Fibroblast of skin of right quadriceps (primary cell): ENCODE data around the gene LRMDA.
A peak's percentile ranks its signal among the peaks of the same experiment; 100 is the strongest.

Experiments used
- DNase-seq: peaks from one replicate; pipeline ENCODE4 v3.0.0-alpha.2; 2013

Gene LRMDA

DNA sequence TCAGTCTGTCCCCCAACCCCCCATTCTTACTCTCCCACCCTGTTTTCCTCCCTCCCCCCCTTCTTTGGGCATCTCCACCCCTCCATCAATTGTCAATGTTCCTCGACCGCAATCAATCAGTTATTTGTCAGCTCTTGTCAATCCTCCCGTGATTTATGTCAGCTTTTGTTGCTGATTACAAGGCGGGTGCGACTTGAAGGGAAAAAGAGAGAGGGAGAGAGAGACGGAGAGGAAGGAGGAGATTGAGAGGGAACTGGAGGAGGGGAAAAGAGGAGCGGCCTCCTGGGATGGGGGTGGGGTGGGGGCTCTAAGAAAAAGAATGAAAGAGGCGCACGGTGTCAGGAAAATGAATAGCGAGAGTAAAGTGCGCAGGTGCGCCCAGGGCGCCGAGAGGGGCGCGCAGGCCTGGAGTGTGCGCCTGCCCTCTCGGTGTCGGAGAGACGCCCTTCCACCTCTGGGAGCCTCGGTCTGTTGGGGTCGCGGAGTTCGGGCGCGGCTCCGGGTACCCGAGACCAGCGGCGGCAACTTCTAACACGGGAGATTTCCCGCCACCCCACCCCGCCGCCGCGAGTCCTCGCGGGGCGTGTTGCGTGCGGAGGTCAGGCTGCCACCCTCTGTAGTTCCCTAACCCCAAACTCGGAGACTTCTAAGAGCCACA, 28.8 kb upstream of the LRMDA start:
- DNase-seq, result no peak

DNA sequence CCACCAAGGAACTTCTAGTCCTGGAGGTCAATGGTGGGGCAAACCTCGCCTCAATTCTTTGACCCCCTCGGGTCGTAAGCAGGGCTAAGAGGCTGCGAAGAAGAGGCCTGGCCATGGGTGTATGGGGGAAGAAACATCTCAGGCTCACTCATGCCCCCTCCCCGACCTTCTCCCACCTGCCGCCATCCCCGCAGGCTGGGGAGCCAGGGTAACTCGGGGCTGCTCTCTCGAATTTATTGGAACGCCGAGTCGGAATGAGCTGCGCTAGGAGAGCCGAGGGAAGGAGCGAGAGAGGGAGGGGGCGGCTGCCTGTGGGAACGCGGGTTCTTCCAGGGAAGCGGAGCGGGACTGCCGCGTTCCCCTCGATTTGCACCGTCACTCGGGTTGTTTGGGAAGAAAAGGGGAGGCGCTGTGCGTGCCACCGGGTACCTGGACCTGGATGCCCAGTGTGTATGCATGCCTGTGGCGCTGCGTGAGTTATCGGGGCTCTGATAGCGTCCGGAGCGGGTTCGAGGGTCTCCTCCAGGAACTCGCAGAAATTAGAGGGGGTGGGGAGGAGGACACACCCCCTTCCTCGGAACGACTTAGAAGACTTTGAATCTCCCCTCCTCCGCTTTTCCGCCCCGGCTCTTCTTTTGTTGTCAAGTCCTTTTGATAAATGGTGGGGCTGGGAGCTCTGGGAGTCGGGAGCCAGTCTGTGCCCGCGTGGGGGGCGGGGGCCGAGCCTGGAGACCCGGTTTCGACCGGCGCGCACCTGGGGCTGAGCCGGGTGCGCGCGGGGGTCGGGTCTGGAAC, 28.1 kb upstream of the LRMDA start:
- DNase-seq, result peak; percentile 29

DNA sequence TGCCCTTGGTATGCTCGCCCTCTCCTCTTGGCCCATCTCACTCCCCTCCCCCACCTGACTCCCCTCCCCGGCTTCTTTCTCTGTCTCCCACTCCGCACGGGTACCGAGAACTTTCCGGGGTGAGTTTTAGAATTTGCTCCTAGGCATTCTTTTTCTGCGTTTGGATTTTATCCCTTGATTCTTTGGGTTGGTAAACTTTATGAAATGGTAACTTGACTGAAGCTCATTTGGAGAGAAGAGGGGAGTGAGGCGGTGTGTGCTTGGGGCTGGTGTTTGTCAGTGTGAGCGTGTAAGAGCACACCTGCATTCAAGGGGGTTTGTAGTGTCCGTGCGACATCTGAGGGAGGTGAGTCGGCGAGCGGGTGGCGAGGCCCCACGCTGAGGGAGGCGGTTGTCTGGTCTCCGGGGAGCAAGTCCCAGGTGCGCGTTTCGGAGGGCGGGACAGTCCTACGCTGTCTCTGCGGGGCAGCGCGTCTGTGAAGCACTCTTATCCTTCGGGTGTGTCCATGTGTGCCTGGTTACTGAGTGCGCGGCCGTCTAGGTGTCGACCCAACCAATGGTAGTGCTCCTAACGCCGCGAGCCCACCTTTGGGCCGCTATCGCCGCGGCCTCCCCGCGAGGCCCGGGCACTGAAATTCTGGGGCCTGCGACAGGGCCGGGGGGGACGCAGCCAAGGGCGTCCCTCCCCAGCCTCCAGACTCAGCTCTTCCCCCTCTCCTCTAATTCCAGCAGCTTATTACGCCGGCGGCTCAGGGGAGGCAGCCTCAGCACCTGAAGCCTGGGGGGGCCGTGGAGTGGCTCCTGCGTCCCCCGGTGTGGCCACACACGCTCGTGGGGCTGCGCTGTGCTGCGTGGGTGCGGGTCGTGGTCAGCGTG, 27.2 kb upstream of the LRMDA start:
- DNase-seq, result no peak

DNA sequence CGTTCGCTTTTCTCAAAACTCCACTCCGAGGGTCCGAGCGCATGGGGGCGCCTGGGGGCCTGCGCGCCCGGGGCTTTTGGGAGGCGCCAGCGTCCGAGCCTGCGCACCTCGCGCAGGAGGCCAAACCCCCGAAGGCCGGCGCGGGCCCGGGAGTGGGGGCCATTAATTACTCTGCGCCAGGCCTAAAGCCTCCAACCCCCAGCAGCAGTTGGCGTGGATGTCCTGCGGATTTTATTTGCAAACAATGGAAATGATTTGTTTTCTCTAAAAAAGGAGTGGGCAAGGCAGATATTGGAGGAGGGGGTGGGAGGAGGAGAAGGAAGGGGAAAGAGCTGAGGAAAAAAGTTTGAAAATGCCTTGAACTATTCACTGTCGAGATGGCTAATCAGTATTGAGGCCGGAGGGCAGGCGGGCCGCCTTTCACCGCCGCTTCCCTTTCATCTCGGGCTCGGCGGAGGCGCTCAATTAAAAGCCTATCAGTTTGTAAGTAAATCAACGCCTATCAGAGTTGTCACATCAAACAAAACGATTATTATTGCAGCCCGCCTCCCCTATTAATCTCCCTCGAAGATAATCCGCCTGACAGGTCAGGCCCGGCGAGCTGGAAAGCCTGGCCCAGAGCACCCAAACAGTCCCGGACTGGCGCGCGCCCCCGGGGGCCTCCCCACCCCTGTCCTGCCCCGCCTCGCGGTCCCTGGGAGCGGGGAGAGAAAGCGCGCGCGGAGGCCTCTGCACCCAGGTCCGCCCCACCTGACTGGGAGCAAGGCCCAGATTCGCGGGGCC, 26.4 kb upstream of the LRMDA start:
- DNase-seq, result no peak

DNA sequence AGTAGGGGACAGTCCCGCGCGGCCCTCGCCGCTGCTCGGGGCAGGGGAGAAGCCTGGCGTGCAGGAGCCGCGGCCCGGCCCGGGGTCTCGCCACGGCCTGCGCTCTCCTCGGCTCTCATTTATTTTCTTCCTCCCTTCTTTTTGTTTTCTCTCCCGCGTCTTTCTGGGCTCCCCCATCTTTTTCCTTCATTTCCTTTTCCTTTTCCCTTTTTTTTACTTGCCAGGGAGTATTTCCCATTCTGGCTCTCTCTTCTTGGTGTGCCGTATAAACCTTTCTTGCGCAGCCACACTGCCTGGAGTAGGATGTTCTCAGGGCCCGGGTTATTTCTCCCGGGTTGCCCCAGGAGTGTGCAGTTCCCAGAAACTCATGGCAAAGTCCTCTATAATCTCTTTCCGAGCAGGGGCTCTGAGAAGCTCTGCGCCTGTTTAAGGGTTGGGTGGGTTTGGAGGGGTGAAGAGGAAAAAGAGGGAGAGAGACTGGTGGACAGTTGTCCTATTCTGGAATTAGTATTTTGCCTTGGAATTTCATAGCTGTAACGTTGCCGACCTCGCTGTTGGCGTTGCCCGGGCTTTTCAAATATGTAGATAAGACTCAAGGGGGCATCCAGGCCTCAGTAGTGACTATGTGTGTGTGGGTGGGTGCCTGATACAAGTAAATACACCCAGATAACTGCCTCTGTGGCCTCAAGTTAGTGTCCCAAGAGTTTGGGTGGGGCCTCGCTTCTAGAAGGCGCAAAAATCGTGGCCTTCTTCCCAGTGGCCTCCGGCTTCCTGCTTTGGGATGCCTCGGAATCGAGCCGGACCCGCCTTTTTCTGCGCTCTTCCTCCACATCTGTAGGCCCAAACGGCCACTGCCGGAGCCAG, 25.6 kb upstream of the LRMDA start:
- no peak for DNase-seq

DNA sequence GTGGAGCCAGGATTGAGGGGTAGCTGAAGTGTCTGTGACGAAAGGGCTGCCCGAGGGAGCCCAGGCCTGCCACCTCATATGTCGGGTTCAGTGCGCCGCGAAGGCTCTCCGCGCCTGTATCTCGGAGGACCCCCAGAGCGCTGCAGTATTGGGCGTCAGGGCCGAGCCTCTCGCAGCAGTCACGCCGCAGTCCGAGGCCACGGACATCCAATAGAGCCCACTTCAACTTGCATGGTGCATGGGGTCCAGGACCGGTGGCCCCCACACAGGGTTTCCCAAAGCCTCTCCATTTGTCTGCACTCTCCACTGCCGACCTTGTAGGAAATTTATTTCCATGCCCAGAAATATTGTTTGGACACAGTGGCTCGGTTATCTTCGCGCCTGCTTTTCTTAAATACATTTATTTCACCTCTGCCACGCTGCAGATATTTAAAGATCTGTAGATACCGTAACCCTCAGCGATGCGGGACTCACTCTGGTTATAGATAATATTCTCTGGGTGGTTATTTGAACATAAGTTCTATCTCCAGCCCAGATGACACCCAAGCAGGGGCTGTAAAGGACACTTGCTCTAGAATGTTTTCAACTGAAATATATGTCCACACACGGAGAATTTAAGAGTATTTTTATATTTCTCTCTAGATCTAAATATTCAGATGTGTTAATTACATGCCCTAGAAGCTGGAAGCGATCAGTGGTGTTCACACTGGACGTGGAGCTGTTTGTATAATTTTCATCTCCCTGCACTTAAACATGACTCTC, 24.8 kb upstream of the LRMDA start:
- no peak for DNase-seq

DNA sequence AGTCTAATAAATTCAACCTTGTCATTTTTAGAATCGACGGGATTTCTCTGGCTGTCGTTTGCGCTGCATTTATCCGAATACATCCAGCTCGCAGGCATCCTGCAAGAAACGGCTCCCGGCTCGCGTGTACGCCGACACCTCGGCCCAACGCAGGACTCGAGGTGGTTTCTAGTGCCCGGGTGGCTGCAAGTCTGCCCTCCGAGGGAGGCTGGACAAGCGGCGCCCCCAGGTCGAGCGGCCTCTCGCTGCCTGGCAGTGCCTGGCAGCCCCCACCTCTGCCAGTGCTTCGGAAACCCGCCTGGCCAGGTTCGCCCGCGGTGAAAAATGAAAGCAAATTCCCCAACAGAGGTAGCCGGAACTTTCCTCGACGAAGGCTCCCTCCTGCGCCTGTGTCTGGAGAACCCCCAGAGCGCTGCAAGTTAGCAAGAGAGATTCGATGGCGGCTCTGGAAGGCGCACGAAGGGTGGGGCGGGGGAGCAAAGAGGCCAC, 24.2 kb upstream of the LRMDA start:
- no peak for DNase-seq

DNA sequence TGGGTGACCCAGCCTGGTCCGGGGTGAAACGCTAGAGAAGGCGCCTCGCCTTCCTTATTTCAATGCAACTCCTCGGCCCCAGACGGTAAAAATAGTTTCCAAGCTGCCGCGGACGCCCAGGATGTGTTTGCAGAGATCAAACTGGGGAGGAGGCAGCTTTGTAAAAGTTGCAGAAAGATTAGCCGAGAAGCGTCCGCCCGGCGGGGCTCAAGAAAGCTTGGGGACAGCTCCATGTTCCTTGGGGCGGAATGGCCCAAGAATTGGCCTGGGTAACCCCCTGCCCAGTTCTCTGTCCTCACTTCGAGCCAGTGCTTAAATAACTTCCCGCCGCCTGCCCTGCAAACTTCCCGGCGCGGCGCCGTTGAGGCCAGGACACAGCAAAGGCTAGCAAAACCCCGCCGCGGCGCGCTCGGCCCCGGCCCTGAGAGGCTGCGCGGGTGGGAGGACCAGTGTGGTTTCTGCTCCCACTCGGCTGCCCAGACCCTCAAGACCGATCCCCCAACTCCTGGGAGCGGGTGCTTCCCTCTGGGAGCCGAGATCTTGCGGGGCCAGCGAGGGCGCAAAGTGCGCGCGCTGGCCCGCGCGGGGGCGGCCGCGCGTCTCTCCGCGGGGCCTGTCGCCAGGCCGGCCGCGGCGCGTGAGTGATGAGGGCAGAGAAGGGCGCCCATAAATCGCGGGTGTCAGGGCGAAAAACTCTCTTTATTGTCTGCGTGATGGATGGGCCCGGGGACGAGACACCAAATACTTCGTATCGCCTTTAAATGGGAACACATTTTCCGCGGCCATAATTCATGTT, 23.5 kb upstream of the LRMDA start:
- peak; percentile 74 for DNase-seq

DNA sequence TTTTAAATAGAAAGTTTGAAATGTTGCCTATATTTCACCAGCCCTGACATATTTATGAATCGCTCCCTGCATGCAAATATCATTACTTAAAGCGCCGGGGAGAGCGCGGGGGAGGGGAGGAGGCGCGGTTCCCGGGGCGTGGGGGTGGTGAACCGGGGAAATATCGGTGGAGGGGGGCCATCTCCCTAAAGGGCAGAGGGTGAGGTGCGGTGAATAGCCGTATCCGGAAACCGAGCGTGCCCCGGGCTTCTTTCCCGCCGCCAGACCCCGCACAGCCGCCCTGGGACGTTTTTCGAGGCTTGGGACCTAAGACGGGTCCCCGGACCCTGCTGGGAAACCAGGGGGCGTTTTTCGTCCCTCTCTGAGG, 22.9 kb upstream of the LRMDA start:
- DNase-seq, result no peak

DNA sequence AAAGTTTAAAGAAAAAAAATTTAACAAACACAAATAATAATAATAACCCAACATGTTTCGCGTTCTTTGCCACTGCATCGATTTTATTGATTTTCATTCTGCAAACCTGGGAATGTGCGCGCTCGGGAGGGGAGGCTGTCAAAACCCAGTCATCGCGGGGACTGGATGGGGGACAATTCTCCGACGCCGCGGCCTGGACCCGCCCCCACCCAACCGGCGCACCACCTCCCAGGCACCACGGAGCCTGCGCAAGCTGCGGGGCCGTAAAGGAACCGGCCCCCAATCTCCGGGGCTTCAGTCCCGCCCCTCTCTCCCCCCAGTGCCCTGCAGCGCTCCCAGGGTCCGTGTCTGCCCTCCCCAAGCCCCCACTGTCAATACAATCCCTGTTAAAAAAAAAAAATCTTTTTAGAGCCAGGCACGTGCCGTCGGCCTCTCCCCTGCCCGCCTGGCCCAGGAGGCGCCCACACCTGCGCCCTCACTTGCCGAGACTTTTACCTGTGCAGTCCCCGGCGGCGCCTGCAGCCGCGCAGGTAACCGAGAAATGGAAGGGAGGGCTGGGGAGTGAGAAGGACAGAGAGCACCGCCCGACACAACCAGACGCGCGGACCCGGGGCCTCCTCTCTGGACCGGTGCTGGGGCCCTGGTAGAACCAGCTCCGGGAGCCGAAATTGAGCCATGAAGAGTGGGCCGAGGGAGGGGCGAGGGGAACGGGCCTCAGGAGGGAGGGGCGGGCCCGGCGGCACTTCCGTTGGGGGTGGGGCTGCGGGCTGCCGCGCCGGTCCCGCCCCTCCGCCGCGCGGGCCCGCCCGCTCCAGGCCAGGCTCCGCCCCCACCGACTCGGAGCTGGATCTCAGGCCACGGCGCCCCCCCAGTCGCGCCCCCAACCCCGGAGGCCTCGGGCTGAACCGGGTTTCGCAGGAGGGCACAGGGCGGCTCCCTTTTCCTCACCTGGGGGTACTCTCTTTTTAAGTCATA, 22.2 kb upstream of the LRMDA start:
- DNase-seq, result peak; percentile 41

DNA sequence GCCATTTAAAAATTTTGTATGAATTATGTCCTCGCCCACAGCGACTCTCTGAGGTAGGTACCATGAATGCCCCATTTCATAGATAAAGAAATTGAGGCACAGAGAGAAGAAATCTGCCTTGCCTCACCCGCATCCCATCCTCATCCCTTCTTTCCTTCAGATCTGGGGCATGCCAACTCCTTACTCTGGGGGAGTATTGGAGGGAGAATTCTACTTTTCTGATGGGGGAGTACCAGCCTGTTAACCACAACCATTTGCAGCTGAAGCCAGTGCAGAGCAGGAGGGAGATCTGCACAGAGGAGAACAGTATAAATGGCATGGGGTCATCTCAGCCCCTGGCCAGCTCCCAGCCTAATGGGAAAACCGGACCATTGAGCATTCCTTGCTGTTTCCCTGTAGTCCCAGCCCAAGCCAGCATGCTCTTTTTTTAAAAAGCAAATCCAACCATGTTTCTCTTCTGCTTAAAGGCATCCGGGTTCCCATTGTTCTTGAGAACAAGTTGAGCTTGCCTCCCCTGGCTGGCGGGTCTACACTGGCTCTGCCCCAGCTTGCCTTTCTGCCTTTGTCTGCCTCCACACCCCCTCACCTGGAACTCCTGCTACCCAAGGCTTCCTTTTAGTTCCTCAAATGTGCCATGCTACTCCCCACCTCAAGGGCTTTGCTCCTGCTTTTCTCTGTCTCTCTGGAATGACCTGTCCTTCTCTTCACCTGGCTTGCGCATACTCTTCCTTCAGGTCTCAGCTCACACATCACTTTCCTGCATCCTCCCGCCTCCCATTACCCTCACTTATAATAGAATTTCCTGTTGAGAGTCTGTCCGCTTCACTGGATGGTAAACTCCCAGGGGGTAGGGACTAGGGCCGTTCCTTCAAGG, 21.1 kb upstream of the LRMDA start:
- DNase-seq, result no peak

DNA sequence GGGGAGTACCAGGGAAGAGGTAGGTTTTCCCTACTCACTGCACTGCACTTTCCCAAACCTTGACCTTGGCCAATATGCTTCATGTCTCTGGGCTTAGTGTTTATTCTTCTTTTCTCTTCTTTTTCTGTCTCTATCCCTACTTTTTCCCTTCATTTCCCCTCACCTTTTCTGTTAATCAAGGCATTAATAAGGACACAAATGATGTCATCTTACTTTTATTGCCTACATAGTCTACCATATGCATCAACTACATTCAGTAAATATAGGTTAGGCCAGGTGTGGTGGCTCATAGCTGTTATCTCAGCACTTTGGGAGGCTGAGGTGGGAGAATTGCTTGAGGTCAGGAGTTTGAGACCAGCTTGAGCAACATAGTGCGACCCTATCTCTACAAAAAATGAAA, 16.9 kb upstream of the LRMDA start:
- DNase-seq, result no peak

DNA sequence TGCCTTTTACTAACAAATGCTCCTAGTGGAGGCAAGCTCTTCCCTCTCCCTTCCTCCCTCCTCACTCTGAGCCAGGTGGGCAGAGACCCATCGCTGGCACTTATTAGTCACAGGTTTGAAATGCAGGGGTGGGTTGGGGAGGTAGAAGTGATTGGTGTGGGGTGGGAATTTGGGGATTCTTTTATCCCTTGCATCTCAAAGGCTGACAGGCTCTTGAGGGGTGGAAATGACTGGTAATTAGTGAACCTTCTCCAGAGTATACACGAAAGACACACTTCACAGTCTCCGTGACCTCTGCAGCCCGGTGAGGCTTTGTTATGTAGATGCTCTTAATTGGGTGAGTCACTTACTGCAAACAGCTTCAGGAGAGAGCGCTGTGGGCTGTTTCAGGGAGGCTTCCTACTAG, 13.9 kb upstream of the LRMDA start:
- no peak for DNase-seq

DNA sequence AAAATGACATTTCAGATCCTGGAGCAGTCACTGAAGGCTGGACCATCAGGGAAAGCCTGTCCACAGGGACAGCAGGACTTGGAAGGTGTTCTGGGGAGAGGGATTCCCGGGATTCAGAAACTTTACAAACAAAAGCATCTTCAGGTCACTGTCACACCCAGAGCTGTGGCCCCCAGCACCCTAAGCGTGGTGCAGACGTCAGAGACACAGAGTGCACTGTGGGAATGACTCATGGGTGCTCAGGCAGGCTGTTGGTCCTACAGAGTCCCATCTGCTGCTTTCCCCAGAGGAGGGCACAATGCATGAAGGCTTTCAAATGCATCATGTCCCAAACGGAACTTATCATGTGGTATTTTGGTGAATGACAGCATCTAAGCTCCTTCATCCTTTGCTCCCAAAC, 13.1 kb upstream of the LRMDA start:
- no peak for DNase-seq

DNA sequence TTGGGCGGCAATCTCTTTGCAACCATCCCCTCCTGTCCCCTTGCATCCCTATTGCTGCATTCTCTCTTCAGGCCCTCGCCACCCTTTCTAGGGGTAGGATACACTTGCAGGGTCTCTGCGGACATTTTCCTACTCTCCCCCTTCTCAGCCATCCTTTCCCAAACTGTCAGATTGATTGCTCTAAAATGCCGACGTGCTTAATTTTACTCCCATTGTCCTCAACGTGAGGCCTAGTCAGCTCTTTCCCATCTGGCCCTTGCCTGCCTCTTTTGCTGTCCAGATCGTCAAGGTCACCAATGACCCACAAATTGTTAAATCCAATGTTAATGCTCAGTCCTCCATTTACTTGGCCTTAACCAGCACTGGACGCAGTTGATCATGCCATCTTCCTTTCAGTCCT, 12.7 kb upstream of the LRMDA start:
- DNase-seq, result no peak

DNA sequence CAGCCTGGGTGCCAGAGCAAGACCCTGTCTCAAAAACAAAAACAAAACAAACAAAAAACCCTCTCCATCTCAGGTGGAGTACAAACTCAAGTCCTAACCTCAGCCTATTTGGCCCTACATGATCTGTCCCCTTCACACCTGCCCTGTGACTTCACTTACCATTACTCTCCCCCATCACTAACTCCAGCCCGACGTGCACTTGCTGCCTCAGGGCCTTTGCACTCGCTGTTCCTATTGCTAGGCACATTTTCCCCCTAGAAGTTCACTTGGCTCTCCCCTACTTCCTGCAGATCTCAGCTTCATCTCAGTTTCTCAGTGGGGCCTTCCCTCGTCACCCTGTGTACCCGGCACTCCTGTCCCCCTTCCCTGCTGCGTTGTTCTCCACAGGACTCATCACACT, 8.5 kb upstream of the LRMDA start:
- DNase-seq, result no peak

DNA sequence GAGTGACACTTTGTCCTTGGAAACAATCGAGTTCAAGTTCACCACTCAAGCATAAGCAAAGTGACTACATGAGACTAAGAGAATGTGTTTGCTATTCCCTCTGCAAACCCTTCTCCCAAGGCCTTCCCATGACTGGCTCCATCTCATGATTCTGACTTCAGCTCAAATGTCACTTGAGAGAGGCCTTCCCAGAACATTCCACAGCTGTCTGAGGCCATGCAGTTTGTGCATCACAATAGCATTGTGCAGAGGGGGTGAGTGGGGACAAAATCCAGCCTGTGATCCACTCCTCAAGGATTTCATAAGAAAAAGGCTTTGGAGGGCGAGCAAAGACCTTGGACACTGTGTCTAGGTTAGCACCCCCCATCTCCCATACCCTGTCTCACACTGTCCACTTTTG, 6.9 kb upstream of the LRMDA start:
- no peak for DNase-seq
